NCI-H2227 treated with DMSO at 0.1 percent for 48 hours (cell line): ENCODE data around the gene ARHGEF7.

ENCODE experiments used
- DNase-seq: peaks from one replicate; lab custom pipeline; 2025; lab: John Stamatoyannopoulos, UW

Gene ARHGEF7

GRCh38 chr13:111225166-111225565, 110.1 kb downstream of the ARHGEF7 start:
- no peak for DNase-seq

DNA sequence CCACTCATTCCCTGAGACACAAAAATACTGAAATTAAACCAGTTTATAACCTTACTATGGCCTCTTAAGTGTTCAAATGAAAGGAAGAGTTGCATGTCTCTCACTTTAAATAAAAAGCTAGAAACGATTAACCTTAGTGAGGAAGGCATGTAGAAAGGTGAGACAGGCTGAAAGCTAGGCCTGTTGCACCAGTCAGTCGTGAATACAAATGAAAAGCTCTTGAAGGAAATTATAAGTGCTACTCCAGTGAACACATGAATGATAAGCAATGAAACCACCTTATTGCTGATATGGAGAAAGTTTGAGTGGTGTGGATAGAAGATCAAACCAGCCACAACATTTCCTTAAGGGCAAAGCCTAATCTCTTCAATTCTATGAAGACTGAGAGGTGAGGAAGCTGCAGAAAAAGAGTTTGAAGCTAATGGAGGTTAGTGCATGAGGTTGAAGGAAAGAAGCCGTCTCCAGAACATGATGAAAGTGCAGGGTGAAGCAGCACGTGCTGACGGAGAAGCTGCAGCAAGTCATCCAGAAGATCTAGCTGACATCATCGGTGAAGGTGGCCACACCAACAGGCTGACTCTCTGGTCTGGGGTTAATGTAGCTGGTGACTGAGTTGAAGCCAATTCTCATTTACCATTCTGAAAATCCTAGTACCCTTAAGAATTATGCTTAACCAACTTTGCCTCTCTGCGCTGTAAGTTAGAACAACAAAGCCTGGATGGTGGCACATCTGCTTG, 110.9 kb downstream of the ARHGEF7 start:
- DNase-seq = no peak

- no peak for DNase-seq
These were observed 112.3 kb downstream of the ARHGEF7 start for GRCh38 chr13:111227405-111227804.

DNA sequence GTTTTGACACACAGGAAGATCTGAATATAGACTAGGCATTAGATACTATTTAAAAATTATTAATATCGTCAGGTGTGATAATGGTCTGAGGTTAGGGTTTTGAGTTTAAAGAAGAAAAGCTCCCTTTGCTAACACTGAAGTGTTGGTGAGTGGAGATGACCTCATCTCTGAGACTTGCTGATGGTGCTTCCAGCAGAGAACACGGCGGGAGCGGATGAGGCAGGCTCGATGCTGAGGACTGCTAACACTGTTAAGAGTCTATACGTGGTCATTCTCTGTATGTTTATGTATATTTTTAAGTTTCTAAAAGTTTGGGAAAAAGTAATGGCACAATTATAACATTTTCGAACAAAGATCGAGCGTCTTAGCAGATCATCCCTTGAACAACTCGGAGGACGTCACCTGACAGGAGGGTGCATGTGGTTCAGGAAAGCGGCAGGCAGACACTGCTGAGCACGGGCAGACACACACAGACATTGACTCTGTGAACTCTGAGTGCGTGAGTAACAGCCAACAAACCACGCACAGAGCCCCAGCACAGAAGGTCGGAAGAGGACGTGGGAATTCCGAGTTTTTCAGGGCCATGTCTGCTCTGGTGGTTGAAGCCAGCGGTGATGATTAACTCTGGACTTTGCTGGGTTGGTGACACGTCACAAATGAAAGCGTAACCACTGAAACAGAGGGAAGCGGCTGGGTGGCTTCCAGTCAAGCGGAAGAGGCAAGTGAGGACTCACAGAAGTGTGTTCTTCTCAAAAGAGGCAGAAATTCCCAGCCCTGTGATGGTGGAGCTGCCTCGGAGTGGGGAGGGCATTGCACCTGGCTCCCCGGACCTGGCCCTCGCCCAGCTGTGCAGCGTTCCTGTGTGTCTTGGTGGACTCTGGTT, 113.4 kb downstream of the ARHGEF7 start:
- no peak for DNase-seq

GRCh38 chr13:111230385-111230930, 115.3 kb downstream of the ARHGEF7 start:
- no peak for DNase-seq

DNA sequence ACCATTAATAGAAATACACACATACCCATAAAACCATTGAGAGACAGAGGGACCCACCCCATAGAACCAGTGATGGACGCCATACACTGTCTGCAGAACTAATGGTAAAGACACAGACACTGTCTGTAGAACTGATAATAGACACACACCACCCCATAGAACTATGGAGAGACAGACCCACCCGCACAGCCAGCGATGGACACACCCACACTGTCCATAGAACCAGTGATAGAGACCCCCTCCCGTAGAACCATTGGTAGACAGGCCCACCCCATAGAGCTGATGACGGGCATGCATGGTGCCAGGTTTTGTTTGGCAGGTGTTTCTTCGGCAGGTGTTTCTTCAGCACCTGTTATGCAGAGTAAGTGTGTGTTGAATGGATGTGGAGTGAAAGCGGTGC, 117.1 kb downstream of the ARHGEF7 start:
- DNase-seq = no peak

GRCh38 chr13:111233080-111233479, 118.0 kb downstream of the ARHGEF7 start:
- no peak for DNase-seq

DNA sequence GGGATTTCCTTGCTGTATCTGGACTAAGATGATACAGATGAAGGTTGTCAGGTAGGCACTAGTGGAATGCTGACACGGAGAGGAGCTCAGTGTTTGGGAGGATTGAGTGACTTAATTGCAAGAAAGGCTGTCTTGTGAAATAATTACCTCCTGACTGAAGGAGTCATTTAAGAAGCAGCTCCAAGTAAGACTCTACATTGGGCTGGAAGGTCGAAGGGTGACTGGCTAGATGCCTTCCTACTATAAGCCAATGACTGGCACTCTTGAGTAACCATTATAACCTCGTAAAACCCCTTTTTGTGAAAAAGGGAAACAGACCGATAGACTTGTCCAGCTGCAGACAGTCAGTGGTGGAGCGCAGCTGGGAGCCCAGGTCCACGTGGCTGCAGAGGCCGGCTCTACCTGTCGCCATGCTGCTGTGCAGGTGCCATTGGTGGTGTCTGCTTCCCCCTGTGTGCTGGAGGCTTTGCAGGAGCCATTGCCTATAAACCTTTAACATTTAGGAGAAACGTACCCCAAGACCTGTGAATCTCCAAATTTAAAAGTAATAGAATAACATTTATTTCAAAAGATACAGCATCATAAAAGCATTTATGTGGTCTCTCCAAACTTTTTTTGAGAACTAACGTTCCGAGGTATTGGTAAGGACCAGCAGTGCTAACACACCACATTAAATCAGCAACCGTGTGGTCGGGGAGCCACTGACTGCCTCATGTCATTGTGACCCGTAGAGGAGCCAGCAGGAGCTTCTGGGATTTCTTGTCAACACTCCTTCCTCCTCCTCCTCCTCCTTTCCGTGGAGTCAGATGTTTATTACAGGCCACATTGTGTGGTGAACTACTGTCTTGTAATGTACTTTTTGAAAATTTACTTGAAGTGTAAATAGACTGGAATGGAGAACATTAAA, 124.9 kb downstream of the ARHGEF7 start:
- no peak for DNase-seq

GRCh38 chr13:111241006-111241755, 126.1 kb downstream of the ARHGEF7 start:
- no peak for DNase-seq

GRCh38 chr13:111241862-111242261, 126.8 kb downstream of the ARHGEF7 start:
- DNase-seq = no peak

- DNase-seq = no peak
These were observed 127.5 kb downstream of the ARHGEF7 start for GRCh38 chr13:111242585-111242984.

- DNase-seq = no peak
These were observed 128.9 kb downstream of the ARHGEF7 start for GRCh38 chr13:111243981-111244380.

DNA sequence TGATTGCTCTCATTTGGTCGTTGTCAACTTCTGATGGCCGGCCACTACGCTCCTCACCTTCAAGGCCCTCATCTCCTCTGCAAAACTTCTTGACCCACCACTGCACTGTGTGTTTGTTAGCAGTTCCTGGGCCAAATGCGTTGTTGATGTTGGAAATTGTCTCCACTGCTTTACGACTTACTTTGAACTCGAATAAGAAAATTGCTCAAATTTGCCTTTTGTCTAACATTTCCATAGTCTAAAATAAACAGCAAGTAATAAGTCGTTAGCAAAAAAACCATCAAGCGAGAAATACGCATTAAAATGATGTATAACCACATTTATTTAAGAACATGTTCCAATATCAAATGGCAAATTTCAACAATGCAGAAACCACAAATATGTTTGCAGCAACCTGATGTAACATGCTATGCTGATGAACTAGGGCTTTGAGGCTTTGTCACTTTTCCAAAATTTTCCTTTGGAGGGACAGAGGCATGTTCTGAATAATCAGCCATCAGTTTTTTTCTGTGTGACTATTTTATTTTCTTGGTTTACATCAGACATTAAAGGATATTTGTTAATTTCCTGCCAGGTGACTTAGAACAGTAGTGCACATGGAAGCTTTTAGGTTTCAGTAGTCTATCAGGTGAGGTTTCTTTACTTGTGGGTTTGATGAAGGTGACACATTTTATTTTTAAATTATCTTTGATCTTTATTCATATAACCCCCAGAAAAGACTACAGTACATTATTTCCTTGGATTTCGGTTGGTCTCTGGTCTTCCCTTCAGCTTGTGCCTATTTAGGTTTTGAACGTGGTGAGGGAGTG, 130.7 kb downstream of the ARHGEF7 start:
- no peak for DNase-seq

GRCh38 chr13:111247552-111247951, 132.4 kb downstream of the ARHGEF7 start:
- DNase-seq = no peak

GRCh38 chr13:111248822-111249221, 133.7 kb downstream of the ARHGEF7 start:
- no peak for DNase-seq

GRCh38 chr13:111249637-111250360, 134.7 kb downstream of the ARHGEF7 start:
- no peak for DNase-seq

DNA sequence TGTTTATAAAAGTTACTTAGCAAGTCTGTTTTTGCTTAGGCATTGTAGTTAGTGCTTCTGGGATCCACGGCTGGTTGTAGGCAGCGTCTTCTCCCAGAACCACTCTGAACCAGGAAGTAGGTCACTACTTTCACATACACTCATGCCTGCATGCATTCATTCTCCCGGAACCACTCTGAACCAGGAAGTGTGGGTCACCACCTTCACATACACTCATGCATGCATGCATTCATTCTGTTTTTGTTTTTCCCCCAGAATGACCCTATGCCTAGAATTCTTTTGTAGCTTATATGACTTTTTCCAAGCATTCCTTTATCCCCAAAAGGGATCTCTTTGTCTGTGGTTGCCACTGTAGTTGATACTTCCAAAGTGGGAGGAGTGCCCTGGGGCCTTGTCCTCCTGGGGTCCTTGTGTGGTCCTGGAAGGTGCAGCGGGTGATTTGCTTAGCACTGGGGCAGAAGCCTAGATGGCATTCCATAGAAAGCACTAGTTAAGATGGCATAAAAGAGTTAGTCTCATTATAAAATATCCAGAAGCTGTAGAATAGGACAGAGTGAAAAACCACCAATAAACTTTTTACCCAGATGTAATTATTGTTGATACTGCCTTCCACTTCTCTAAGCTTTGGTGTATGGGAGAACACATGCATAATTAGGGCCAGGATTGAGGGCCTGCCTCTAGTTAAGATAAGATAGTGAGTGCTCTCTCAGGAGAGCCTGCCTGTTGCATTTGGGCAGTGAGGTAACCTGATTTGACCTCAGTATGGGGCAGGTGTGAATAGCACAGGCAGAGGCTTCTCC, 136.7 kb downstream of the ARHGEF7 start:
- DNase-seq = no peak

DNA sequence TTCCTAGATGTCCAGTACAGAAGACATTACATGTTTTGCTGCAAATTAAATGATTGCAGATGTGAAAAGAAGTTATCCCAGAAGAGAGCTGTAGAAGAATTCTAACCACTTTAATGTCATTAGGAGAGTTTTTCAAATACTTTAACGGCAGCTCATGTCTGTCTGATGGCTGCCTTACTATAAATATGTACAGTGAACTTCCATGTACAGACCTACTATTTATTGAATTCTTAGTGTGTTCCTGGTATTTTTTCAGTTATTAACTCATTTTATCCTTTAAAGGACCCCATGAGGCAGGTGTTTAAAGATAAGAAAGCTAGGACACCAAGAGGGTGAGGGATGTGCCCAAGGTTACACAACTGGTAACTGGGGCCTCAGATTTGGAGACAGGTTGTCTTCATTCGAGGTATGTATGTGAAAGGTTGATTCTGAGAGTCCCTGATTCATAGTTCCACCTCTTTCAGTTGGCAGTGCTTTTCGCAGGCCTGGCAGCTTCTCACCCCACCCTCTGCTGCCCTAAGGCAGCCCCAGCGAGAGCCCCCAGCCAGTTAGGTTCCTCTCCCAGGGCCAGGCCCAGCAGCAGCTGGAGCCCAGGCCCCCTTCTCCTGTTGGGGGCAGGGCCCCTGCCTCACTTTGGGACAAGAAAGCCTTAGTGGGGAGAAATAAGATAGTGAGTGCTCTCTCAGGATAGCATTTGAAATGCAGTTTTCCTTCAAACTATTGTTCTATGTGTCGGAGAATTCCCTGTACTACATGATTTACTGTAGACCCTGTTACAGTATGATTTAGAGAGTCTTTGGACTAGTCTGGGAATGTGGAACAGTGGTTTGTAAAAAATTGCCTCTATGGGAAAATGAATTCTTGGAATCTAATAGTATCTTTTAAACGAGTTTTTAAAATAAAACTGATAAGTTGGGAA, 137.6 kb downstream of the ARHGEF7 start:
- no peak for DNase-seq
